HG03066 (cell line): ENCODE results near the gene KRT34.

Experiments
- ATAC-seq: cut with Tn5 transposase; IDR thresholded peaks from one replicate; pipeline ENCODE4 v1.9.1; 2021; ENCODE audit warnings: low read depth; ENCODE audit not compliant: unreplicated experiment

Gene KRT34

GRCh38 chr17:41334385-41335305, 47.5 kb downstream of the KRT34 start:
- no peak for ATAC-seq

DNA sequence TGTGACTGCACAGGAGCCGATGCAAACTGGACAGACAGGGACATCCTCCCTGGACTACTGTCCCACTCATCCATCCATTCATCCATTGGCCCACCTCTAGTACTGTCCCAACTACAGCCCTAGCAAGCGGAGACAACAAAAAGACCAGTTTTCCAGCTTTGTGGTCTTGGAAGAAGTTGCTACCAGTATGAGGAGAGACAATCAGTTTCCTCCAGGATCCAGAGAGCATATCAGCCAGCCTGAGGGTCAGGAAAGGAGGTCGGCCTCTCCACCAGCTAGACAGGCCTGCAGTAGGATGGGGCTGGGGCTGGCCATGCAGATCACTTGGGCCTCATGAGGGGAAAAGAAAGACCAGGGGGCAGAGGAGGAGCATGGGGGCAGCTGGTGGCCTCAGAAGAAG, 48.3 kb downstream of the KRT34 start:
- no peak for ATAC-seq

DNA sequence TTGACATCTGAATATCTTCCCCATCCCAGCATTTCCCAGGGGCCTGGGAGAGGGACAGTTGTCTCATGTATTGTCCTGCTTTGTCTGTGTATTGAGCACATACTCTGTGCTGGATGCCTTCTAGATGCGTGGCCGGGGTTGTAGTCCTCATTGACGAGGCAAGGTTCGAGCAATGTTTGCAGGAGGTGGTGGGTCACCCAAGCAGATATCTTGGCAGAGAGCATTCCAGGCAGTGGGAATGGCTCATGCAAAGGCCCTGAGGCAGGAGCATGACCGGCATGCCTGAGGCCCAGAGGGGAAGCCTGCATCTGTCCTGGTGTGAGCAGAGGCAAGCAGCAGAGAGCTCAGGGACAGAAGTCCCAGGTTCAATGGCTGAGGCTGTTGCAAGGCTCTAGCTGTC, 49.0 kb downstream of the KRT34 start:
- ATAC-seq, result no peak

- ATAC-seq, result no peak
These were observed 49.9 kb downstream of the KRT34 start for GRCh38 chr17:41332239-41332638.

GRCh38 chr17:41331606-41332005, 50.5 kb downstream of the KRT34 start:
- no peak for ATAC-seq

DNA sequence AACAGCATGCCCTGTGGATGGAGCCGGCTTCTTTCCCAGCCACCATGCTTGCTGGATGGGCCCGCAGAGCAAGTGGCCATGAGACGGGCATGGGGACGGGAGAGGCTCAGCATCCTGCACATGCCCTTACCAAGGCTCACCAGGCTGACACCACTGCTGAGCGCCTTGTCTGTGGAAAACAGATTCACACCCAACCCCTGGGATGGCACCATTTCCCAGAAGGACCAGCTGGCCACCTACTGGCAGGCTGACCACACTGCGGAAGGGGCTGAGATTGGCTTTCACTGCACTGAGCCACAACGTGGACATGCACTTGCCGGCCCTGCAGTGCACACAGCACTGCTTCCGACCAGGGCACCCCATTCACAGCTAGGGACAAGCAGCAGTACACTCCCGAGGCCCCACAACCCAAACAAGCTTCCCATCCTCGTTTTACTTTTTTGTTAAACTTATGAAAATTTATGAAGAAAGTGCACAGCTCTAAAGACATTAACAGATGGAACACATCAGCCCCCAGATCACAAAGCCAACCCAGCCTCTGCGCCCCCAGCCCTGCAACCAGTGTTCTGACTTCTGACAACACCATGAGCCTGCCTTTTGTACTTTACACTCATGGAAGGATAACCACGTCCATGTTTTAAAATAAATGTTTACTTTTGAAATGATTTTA, 52.7 kb downstream of the KRT34 start:
- ATAC-seq, result no peak

GRCh38 chr17:41328207-41328606, 53.9 kb downstream of the KRT34 start:
- no peak for ATAC-seq
